ENCODE results near the gene GPI.

The GPI gene

GRCh38 chr19:34321735-34322134 is 43.3 kb upstream of the GPI start:
- no peak overlapping the region for H3K4me3 ChIP-seq (ENCODE audit: low read depth, low read length)
- no peak for TF ChIP-seq CTCF (IDR thresholded peaks at IDR 0.05; ENCODE audit: low read depth, low read length)

GRCh38 chr19:34323433-34324204 is 41.4 kb upstream of the GPI start:
- no peak for TF ChIP-seq CTCF (IDR thresholded peaks at IDR 0.05; ENCODE audit: low read depth, low read length)
- no peak overlapping the region for H3K4me3 ChIP-seq (ENCODE audit: low read depth, low read length)

GRCh38 chr19:34324320-34324719 is 40.7 kb upstream of the GPI start:
- TF ChIP-seq CTCF (IDR thresholded peaks at IDR 0.05; ENCODE audit: low read depth, low read length): no peak

GRCh38 chr19:34325181-34325580 is 39.8 kb upstream of the GPI start:
- no peak overlapping the region for H3K4me3 ChIP-seq (ENCODE audit: low read depth, low read length)
- TF ChIP-seq CTCF (IDR thresholded peaks at IDR 0.05; ENCODE audit: low read depth, low read length): no peak

More at GRCh38 chr19:34324320-34324719, 40.7 kb upstream of the GPI start:
- H3K4me3 ChIP-seq (ENCODE audit: low read depth, low read length): no peak overlapping the region

- TF ChIP-seq CTCF (IDR thresholded peaks at IDR 0.05; ENCODE audit: low read depth, low read length): no peak
- H3K4me3 ChIP-seq (ENCODE audit: low read depth, low read length): no peak overlapping the region
Observed at GRCh38 chr19:34325981-34326787, 38.8 kb upstream of the GPI start.

GRCh38 chr19:34327851-34328250 is 37.1 kb upstream of the GPI start:
- H3K4me3 ChIP-seq (ENCODE audit: low read depth, low read length): no peak overlapping the region

More at GRCh38 chr19:34327851-34328250, 37.1 kb upstream of the GPI start:
- no peak for TF ChIP-seq CTCF (IDR thresholded peaks at IDR 0.05; ENCODE audit: low read depth, low read length)
